ENCODE data around the gene LMOD3. TPM values are rescaled to one million over a fixed set of nuclear protein-coding genes. Genes with fewer than 3 reads are reported as not detected.
A peak's percentile ranks its signal among the peaks of the same experiment; 100 is the strongest.

Gene LMOD3
- total RNA-seq, 1 experiment from 2014 or later, result not detected

- TF ChIP-seq CTCF (IDR thresholded peaks at IDR 0.05; ENCODE audit: unreplicated experiment), result no peak
- Mint-ChIP-seq H3K4me3 (ENCODE audit: low read depth, unreplicated experiment) (no peak overlapping the region), H3K4me1 (ENCODE audit: low read depth, unreplicated experiment) (peaks cover 7% of the 10 kb centered on the region), H3K27ac (ENCODE audit: unreplicated experiment) (no peak overlapping the region), H3K27me3 (ENCODE audit: unreplicated experiment) (no peaks in the 10 kb centered on the region), H3K36me3 (ENCODE audit: insufficient read depth, unreplicated experiment) (no peaks in the 10 kb centered on the region), H3K9me3 (ENCODE audit: low read depth, unreplicated experiment) (no peaks in the 10 kb centered on the region)
- intact Hi-C loops (cut with micrococcal nuclease; ENCODE audit: unreplicated experiment), result loop anchor here (5.0 kb wide), 3 partner anchors 77 to 507 kb away; no protein-coding TSS in a partner anchor
- CTCF ChIA-PET, result interaction anchor here (0.7 to 2.2 kb wide), 2 partner anchors 147 to 150 kb away, joined by 4 to 7 read pairs; no protein-coding TSS in a partner anchor
- no TSS peak for BruUV-seq (replicated peaks)
- DNase-seq, result no peak
Measured at GRCh38 chr3:69160107-69160506, 37.7 kb upstream of the LMOD3 start.

- Mint-ChIP-seq H3K36me3 (ENCODE audit: insufficient read depth, unreplicated experiment) (no peaks in the 10 kb centered on the region), H3K27me3 (ENCODE audit: unreplicated experiment) (no peaks in the 10 kb centered on the region), H3K27ac (ENCODE audit: unreplicated experiment) (no peak overlapping the region), H3K4me1 (ENCODE audit: low read depth, unreplicated experiment) (peaks cover 4% of the 10 kb centered on the region), H3K4me3 (ENCODE audit: low read depth, unreplicated experiment) (no peak overlapping the region), H3K9me3 (ENCODE audit: low read depth, unreplicated experiment) (no peaks in the 10 kb centered on the region)
- no peak for TF ChIP-seq CTCF (IDR thresholded peaks at IDR 0.05; ENCODE audit: unreplicated experiment)
- BruUV-seq (replicated peaks), result no TSS peak
- intact Hi-C loops (cut with micrococcal nuclease; ENCODE audit: unreplicated experiment), result no loop called here
- CTCF ChIA-PET, result interaction anchor here (0.6 kb wide), 1 partner anchor 177 kb away, joined by 7 read pairs; no protein-coding TSS in a partner anchor
- DNase-seq, result no peak
Measured at GRCh38 chr3:69149586-69149985, 27.2 kb upstream of the LMOD3 start.

GRCh38 chr3:69145688-69146087 lies 23.3 kb upstream of the LMOD3 start:
- no peak for TF ChIP-seq CTCF (IDR thresholded peaks at IDR 0.05; ENCODE audit: unreplicated experiment)
- intact Hi-C loops (cut with micrococcal nuclease; ENCODE audit: unreplicated experiment), result no loop called here
- H3K27me3 Mint-ChIP-seq (ENCODE audit: unreplicated experiment), result no peaks in the 10 kb centered on the region
- no peaks in the 10 kb centered on the region for H3K9me3 Mint-ChIP-seq (ENCODE audit: low read depth, unreplicated experiment)
- H3K4me3 Mint-ChIP-seq (ENCODE audit: low read depth, unreplicated experiment), result no peak overlapping the region
- DNase-seq, result no peak
- H3K36me3 Mint-ChIP-seq (ENCODE audit: insufficient read depth, unreplicated experiment), result peaks cover 5% of the 10 kb centered on the region
- no TSS peak for BruUV-seq (replicated peaks)
- H3K4me1 Mint-ChIP-seq (ENCODE audit: low read depth, unreplicated experiment), result peaks cover 23% of the 10 kb centered on the region
- CTCF ChIA-PET, result no interaction called here
- H3K27ac Mint-ChIP-seq (ENCODE audit: unreplicated experiment), result no peak overlapping the region

GRCh38 chr3:69144631-69145245 lies 22.3 kb upstream of the LMOD3 start:
- H3K9me3 Mint-ChIP-seq (ENCODE audit: low read depth, unreplicated experiment), result no peaks in the 10 kb centered on the region
- H3K4me1 Mint-ChIP-seq (ENCODE audit: low read depth, unreplicated experiment), result peaks cover 23% of the 10 kb centered on the region
- no TSS peak for BruUV-seq (replicated peaks)
- no peaks in the 10 kb centered on the region for H3K27me3 Mint-ChIP-seq (ENCODE audit: unreplicated experiment)
- TF ChIP-seq CTCF (IDR thresholded peaks at IDR 0.05; ENCODE audit: unreplicated experiment), result no peak
- no peak overlapping the region for H3K4me3 Mint-ChIP-seq (ENCODE audit: low read depth, unreplicated experiment)
- peak overlapping the region; percentile 94 for H3K27ac Mint-ChIP-seq (ENCODE audit: unreplicated experiment)
- H3K36me3 Mint-ChIP-seq (ENCODE audit: insufficient read depth, unreplicated experiment), result peaks cover 5% of the 10 kb centered on the region
- CTCF ChIA-PET, result no interaction called here
- intact Hi-C loops (cut with micrococcal nuclease; ENCODE audit: unreplicated experiment), result no loop called here
- DNase-seq, result no peak
